Kidney epithelial cell (primary cell): ENCODE measurements around the gene KIF24. TPM values are rescaled to one million over a fixed set of nuclear protein-coding genes. Genes with fewer than 3 reads are reported as not detected.

Experiments
- DNase-seq: peaks from one replicate; pipeline ENCODE4 v3.0.0-alpha.2; 2010; ENCODE audit warnings: low read depth
- H3K27me3 ChIP-seq: 2 replicates; pipeline ENCODE4 v1.6.0; 2011; ENCODE audit warnings: low read length; ENCODE audit not compliant: control insufficient read depth, insufficient read depth
- H3K36me3 ChIP-seq: 2 replicates; pipeline ENCODE4 v1.5.1; 2011; ENCODE audit warnings: low read length; ENCODE audit not compliant: control insufficient read depth, insufficient read depth
- H3K4me3 ChIP-seq: 2 replicates; pipeline ENCODE4 v1.5.1; 2011; ENCODE audit warnings: low read depth, mild to moderate bottlenecking, control low read depth, low read length
- CTCF ChIP-seq: IDR thresholded peaks from 2 replicates; pipeline ENCODE4 v1.5.1; 2011; ENCODE audit warnings: mild to moderate bottlenecking, moderate library complexity, low read length, control low read depth, inconsistent platforms; ENCODE audit not compliant: insufficient read depth, poor library complexity, severe bottlenecking
- total RNA-seq: library from RNA; depleted of rRNA; stranded (reverse); fragments of >200 nt; gene quantifications from 2 replicates; pipeline ENCODE4 v1.2.3, GENCODE V29; 2015

The KIF24 gene
- total RNA-seq, 1 donor from 2014 or later: 1.2 TPM

GRCh38 chr9:34322899-34323591 lies 6.0 kb downstream of the KIF24 start:
- Histone ChIP-seq H3K36me3 (no peaks in the 10 kb centered on the region), H3K27me3 (no peaks in the 10 kb centered on the region), H3K4me3 (no peak overlapping the region)
- no peak for DNase-seq
- TF ChIP-seq CTCF: no peak

GRCh38 chr9:34321451-34321850 lies 7.6 kb downstream of the KIF24 start:
- Histone ChIP-seq H3K27me3 (no peaks in the 10 kb centered on the region), H3K4me3 (no peak overlapping the region), H3K36me3 (no peaks in the 10 kb centered on the region)
- TF ChIP-seq CTCF: no peak
- no peak for DNase-seq

- H3K4me3 ChIP-seq: no peak overlapping the region
- H3K36me3 ChIP-seq: no peaks in the 10 kb centered on the region
- TF ChIP-seq CTCF: no peak
- no peak for DNase-seq
- no peaks in the 10 kb centered on the region for H3K27me3 ChIP-seq
Observed at GRCh38 chr9:34318163-34318790, 10.8 kb downstream of the KIF24 start.

- H3K27me3 ChIP-seq: no peaks in the 10 kb centered on the region
- H3K36me3 ChIP-seq: no peaks in the 10 kb centered on the region
- no peak for TF ChIP-seq CTCF
- DNase-seq: no peak
- H3K4me3 ChIP-seq: no peak overlapping the region
Observed at GRCh38 chr9:34317436-34317835, 11.6 kb downstream of the KIF24 start.

- no peak for TF ChIP-seq CTCF
- no peaks in the 10 kb centered on the region for H3K27me3 ChIP-seq
- H3K4me3 ChIP-seq: no peak overlapping the region
- H3K36me3 ChIP-seq: no peaks in the 10 kb centered on the region
- DNase-seq: no peak
Observed at GRCh38 chr9:34311499-34312185, 17.4 kb downstream of the KIF24 start.
